Natural killer cell (primary cell): ENCODE data around the gene APCDD1L. TPM values are rescaled to one million over a fixed set of nuclear protein-coding genes. Genes with fewer than 3 reads are reported as not detected.

ENCODE experiments used
- ATAC-seq, 3 donors: fragments of 150-1000 bp in 2 of 3; fragments of 200-7000 bp in 1 of 3; cut with Tn5 transposase; 1 replicate in 1 of 3; 2 replicates in 2 of 3; pipeline ENCODE4 v1.10.0; 2021; ENCODE audit warnings: mild to moderate bottlenecking in 2 of 3, moderate library complexity in 2 of 3
- DNase-seq, 2 donors: peaks; one replicate each; pipeline versions ENCODE4 v3.0.0 to v3.0.0-alpha.2; 2013 to 2021; ENCODE audit warnings: mixed read lengths in 1 of 2
- H3K27ac ChIP-seq: one replicate; pipeline ENCODE4 v1.5.1; 2013; ENCODE audit warnings: mild to moderate bottlenecking, low read length
- H3K27me3 ChIP-seq: one replicate; pipeline ENCODE4 v1.6.1; 2013; ENCODE audit warnings: low read length; ENCODE audit not compliant: control insufficient read depth, insufficient read depth
- H3K36me3 ChIP-seq: one replicate; pipeline ENCODE4 v1.6.1; 2013; ENCODE audit warnings: low read length; ENCODE audit not compliant: control insufficient read depth, insufficient read depth
- H3K4me1 ChIP-seq: one replicate; pipeline ENCODE4 v1.6.1; 2013; ENCODE audit warnings: low read length; ENCODE audit not compliant: control insufficient read depth, insufficient read depth
- H3K4me3 ChIP-seq: one replicate; pipeline ENCODE4 v1.5.1; 2013; ENCODE audit warnings: low read length
- H3K9me3 ChIP-seq: one replicate; pipeline ENCODE4 v1.6.1; 2013; ENCODE audit warnings: low read length; ENCODE audit not compliant: control insufficient read depth, insufficient read depth
- H3K27ac Mint-ChIP-seq, 2 donors: one replicate each; pipeline ENCODE4 v1.8.0; 2022; ENCODE audit warnings: mild to moderate bottlenecking in 2 of 2, mixed read lengths in 2 of 2, moderate library complexity in 1 of 2
- H3K27me3 Mint-ChIP-seq, 2 donors: one replicate each; pipeline ENCODE4 v1.8.0; 2022; ENCODE audit warnings: low read depth in 2 of 2, mixed read lengths in 2 of 2
- H3K36me3 Mint-ChIP-seq: one replicate; pipeline ENCODE4 v1.8.0; 2022; ENCODE audit warnings: mixed read lengths
- H3K4me1 Mint-ChIP-seq, 2 donors: one replicate each; pipeline ENCODE4 v1.8.0; 2022; ENCODE audit warnings: mixed read lengths in 2 of 2
- H3K4me3 Mint-ChIP-seq: one replicate; pipeline ENCODE4 v1.8.0; 2022; ENCODE audit warnings: mild to moderate bottlenecking, moderate library complexity, mixed read lengths
- H3K9me3 Mint-ChIP-seq, 2 donors: one replicate each; pipeline ENCODE4 v1.8.0; 2022; ENCODE audit warnings: mixed read lengths in 2 of 2
- WGBS: methylation state at CpG from one replicate; pipeline ENCODE4 v1.1.7; 2013; ENCODE audit warnings: missing lambda C conversion rate; ENCODE audit not compliant: insufficient coverage; 5-methylcytosine and 5-hydroxymethylcytosine counted together
- intact Hi-C: fragments of 100-400 bp; cut with micrococcal nuclease; formaldehyde crosslinking; loops from one replicate; pipeline ENCODE4 v1.14.2; 2022
- total RNA-seq, 4 donors: library from RNA; stranded (reverse); fragments of 120-200 nt in 1 of 4; gene quantifications; one replicate each; pipeline versions ENCODE4 v1.2.3 to v1.2.4, GENCODE V29; 2013 to 2022
- TF ChIP-seq, protein P1 (sequence below): fragments of 200-600 bp; IDR thresholded peaks from one replicate; pipeline ENCODE4 v1.8.0; 2022; ENCODE audit warnings: antibody characterized with exemption

Gene APCDD1L
- total RNA-seq, 3 donors from 2014 or later (not counting 1 experiment from before 2014, with no cell fraction given) = not detected

DNA sequence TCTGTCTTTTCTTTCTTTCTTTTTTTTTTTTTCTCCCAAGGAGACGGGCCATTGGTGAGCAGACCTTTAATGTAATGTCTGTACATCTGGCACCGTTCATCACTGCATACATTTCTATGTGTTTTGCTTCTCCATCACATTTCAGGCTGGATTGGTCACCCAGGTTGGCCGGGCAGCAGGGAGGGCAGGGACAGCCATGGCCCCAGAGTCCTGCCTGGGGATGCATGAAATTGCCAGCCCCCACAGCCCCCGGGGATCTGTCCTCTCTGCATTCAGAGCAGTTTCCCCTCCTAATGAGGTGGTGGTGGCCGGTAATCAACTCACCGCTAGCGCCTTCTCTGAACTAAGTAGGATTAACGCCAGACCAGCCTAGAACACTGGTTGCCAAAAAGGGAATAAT lies 50.4 kb downstream of the APCDD1L start:
- H3K27me3 ChIP-seq = no peaks in the 10 kb centered on the region
- DNase-seq = no peak
- H3K9me3 ChIP-seq = no peaks in the 10 kb centered on the region
- Mint-ChIP-seq H3K36me3 (no peaks in the 10 kb centered on the region), H3K9me3 (no peaks in the 10 kb centered on the region), H3K27ac (no peak overlapping the region), H3K4me3 (no peak overlapping the region), H3K27me3 (peaks cover 0 to 7% of the 10 kb centered on the region in 2 donors), H3K4me1 (no peaks in the 10 kb centered on the region)
- WGBS = 89% methylated on average over 8 of the region's 8 CpGs
- TF ChIP-seq, protein P1, sequence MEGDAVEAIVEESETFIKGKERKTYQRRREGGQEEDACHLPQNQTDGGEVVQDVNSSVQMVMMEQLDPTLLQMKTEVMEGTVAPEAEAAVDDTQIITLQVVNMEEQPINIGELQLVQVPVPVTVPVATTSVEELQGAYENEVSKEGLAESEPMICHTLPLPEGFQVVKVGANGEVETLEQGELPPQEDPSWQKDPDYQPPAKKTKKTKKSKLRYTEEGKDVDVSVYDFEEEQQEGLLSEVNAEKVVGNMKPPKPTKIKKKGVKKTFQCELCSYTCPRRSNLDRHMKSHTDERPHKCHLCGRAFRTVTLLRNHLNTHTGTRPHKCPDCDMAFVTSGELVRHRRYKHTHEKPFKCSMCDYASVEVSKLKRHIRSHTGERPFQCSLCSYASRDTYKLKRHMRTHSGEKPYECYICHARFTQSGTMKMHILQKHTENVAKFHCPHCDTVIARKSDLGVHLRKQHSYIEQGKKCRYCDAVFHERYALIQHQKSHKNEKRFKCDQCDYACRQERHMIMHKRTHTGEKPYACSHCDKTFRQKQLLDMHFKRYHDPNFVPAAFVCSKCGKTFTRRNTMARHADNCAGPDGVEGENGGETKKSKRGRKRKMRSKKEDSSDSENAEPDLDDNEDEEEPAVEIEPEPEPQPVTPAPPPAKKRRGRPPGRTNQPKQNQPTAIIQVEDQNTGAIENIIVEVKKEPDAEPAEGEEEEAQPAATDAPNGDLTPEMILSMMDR = no peak
- no peak overlapping the region for H3K4me3 ChIP-seq
- intact Hi-C loops = no loop called here
- no peaks in the 10 kb centered on the region for H3K36me3 ChIP-seq
- no peak overlapping the region for H3K27ac ChIP-seq
- H3K4me1 ChIP-seq = no peaks in the 10 kb centered on the region
- ATAC-seq = no peak

DNA sequence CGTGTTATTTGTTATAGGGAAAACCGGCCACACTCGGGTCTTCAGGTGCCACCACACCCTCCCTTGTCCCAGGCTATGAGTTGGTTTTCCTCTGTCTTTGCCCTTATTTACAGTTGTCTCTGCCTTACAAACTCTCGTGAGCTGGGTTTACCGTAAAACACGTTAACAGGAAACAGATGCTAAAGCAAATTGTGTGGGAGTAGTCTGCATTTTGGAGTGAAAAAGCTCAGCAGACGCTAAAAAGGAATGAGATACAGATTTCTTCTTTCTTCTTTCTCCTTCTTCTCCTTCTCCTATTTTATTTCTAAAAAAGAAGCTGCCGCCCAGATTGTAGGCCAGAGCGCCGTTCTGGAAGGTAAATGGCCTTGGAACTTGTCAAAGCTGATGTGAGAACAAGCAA lies 51.9 kb downstream of the APCDD1L start:
- Histone ChIP-seq H3K4me3 (no peak overlapping the region), H3K4me1 (no peaks in the 10 kb centered on the region), H3K27me3 (no peaks in the 10 kb centered on the region), H3K27ac (no peak overlapping the region), H3K9me3 (no peaks in the 10 kb centered on the region), H3K36me3 (no peaks in the 10 kb centered on the region)
- intact Hi-C loops = no loop called here
- ATAC-seq (no peak), DNase-seq (no peak)
- Mint-ChIP-seq H3K27ac (no peak overlapping the region), H3K4me3 (no peak overlapping the region), H3K4me1 (no peaks in the 10 kb centered on the region), H3K9me3 (no peaks in the 10 kb centered on the region), H3K36me3 (no peaks in the 10 kb centered on the region), H3K27me3 (peaks cover 0 to 6% of the 10 kb centered on the region in 2 donors)
- TF ChIP-seq, protein P1 = no peak
- 82% methylated on average over 9 of the region's 10 CpGs for WGBS

DNA sequence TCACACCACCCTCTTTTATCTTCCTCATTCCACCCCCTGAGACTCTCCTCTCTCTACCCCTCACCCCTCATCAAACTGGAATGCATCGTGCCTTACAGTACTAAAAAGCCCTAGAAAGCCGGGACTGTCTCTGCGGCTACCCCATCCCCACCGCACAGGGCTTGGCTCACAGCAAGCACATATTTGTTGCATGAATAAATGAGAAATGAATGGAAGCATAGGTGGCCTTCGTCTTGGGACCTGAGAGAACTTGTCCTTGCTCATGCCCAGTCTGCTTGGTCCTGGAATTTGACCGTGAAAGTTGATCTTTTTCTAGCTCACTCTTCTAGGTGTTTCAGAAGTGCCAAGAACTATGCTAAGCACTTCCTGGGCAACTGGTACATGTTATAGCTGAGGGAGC lies 53.3 kb downstream of the APCDD1L start:
- Mint-ChIP-seq H3K9me3 (no peaks in the 10 kb centered on the region), H3K27me3 (peaks cover 0 to 4% of the 10 kb centered on the region in 2 donors), H3K27ac (no peak overlapping the region), H3K4me3 (no peak overlapping the region), H3K36me3 (no peaks in the 10 kb centered on the region), H3K4me1 (no peaks in the 10 kb centered on the region)
- Histone ChIP-seq H3K4me1 (no peaks in the 10 kb centered on the region), H3K4me3 (no peak overlapping the region), H3K27ac (no peak overlapping the region), H3K27me3 (no peaks in the 10 kb centered on the region), H3K9me3 (no peaks in the 10 kb centered on the region), H3K36me3 (no peaks in the 10 kb centered on the region)
- 97% methylated on average over 6 of the region's 6 CpGs for WGBS
- intact Hi-C loops = no loop called here
- TF ChIP-seq, protein P1 = no peak
- DNase-seq = no peak
- ATAC-seq = no peak

DNA sequence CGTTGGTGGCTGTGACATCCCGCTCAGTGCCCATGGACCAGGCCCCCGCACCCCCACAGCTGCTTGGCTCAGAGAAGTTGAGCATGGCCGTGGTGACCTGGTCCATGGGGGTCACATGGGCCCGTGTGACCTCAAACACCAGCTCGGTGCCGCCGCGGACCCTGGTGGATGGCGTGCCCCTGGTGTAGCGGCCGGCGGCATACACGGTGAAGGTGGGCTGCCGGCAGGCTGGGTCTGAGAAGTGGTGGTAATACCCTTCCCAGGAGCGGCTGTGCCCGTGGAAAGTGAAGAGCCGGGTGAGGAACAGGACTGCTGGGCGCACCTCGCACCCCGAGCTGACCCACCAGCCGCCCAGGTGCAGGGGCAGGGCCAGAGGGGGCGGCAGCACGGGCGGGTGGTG lies 54.1 kb downstream of the APCDD1L start:
- peaks cover 0 to 4% of the 10 kb centered on the region in 2 donors for H3K4me1 Mint-ChIP-seq
- intact Hi-C loops = no loop called here

More for the DNA sequence above, 54.1 kb downstream of the APCDD1L start:
- WGBS = 97% methylated on average over 25 of the region's 25 CpGs
- DNase-seq = no peak
- Mint-ChIP-seq H3K9me3 (no peaks in the 10 kb centered on the region), H3K36me3 (no peaks in the 10 kb centered on the region), H3K4me3 (no peak overlapping the region), H3K27ac (no peak overlapping the region), H3K27me3 (no peaks in the 10 kb centered on the region)
- Histone ChIP-seq H3K4me3 (no peak overlapping the region), H3K27ac (no peak overlapping the region), H3K4me1 (no peaks in the 10 kb centered on the region), H3K9me3 (no peaks in the 10 kb centered on the region), H3K27me3 (no peaks in the 10 kb centered on the region), H3K36me3 (no peaks in the 10 kb centered on the region)
- no peak for ATAC-seq
- TF ChIP-seq, protein P1 = no peak
